Rectal smooth muscle tissue (tissue), 1 donor: Measurements from ENCODE around the gene TRMT10C.

ENCODE experiments used
- H3K27ac ChIP-seq: one replicate; pipeline ENCODE4 v1.7.0; 2013; ENCODE audit warnings: low read depth, low read length, inconsistent platforms
- H3K27me3 ChIP-seq: one replicate; pipeline ENCODE4 v1.7.0; 2013; ENCODE audit warnings: low read length; ENCODE audit not compliant: control insufficient read depth, insufficient read depth
- H3K36me3 ChIP-seq: one replicate; pipeline ENCODE4 v1.7.0; 2013; ENCODE audit warnings: low read length; ENCODE audit not compliant: control insufficient read depth, insufficient read depth
- H3K4me1 ChIP-seq: one replicate; pipeline ENCODE4 v1.7.0; 2013; ENCODE audit warnings: low read length; ENCODE audit not compliant: control insufficient read depth, insufficient read depth
- H3K4me3 ChIP-seq: one replicate; pipeline ENCODE4 v1.7.0; 2013; ENCODE audit warnings: low read length
- H3K9ac ChIP-seq: one replicate; pipeline ENCODE4 v1.7.0; 2013; ENCODE audit warnings: low read length

TRMT10C gene

GRCh38 chr3:101561630-101562328 is at the start of gene TRMT10C:
TSS of gene TRMT10C (plus strand) at chr3:101561868. CDS start at chr3:101564782, 2,914 bp downstream.
- Histone ChIP-seq H3K9ac (peak within 1 kb of the TSS; percentile 77), H3K4me1 (no peaks in the 10 kb centered on the region)

GRCh38 chr3:101512396-101512645 is 49.3 kb upstream of the TRMT10C start:
- Histone ChIP-seq H3K4me3 (peak overlapping the region; percentile 97), H3K36me3 (no peaks in the 10 kb centered on the region), H3K4me1 (no peaks in the 10 kb centered on the region)

More at GRCh38 chr3:101561630-101562328, at the start of gene TRMT10C:
- H3K4me3 ChIP-seq: peak within 1 kb of the TSS; percentile 89
- peak within 1 kb of the TSS; percentile 90 for H3K27ac ChIP-seq
- H3K36me3 ChIP-seq: peaks cover 6% of the 10 kb centered on the region
- no peaks in the 10 kb centered on the region for H3K27me3 ChIP-seq

DNA sequence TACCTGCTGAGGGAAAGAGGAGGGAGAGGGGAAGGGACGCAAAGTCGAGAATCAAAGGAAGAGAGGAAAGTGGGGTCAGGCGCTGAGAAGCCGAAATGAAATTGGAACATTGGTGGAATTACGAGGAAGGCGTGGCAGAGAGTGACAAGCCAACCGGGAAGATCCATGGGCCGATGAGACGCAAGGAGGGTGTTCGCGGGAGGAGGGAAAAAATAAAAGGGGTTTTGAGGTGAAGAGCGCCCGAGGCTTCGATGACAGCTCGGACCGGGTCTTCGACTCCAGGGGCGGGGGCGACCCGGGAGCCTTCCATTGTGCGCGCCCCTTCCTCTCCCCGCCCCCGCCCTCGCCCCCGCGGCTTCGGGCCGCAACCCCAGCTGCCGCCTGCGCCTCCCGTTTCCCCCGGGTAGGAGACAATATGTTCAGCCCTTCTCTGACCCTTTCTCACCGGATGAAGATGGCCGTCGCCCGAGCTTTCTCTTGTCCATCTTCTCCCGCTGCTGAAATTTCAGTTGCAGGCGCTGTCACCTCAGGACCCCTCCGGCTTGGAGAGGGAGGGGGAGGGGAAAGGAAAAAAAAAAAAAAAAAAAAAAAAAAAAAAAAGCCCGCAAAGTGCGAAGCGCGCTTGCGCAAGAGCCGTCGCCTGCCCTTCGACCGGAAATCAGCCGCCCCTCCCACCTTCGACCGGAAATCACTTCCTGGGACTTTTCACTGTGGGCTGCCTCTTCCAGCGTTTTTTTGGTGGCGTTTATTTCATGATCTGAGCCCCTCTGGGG is 48.8 kb upstream of the TRMT10C start, which contains the start of gene SENP7:
SENP7 (minus strand) TSS at position 567 of the 773 bp plus-strand sequence; CDS start at position 485, 82 bp downstream.
- H3K27me3 ChIP-seq: no peaks in the 10 kb centered on the region
- no peaks in the 10 kb centered on the region for H3K4me1 ChIP-seq
- H3K27ac ChIP-seq: peak within 1 kb of the TSS; percentile 95
- H3K9ac ChIP-seq: peak within 1 kb of the TSS; percentile 89
- peak within 1 kb of the TSS; percentile 97 for H3K4me3 ChIP-seq
- no peaks in the 10 kb centered on the region for H3K36me3 ChIP-seq

More at GRCh38 chr3:101512396-101512645, 49.3 kb upstream of the TRMT10C start:
- peak overlapping the region; percentile 89 for H3K9ac ChIP-seq
- H3K27me3 ChIP-seq: no peaks in the 10 kb centered on the region
- peak overlapping the region; percentile 95 for H3K27ac ChIP-seq

DNA sequence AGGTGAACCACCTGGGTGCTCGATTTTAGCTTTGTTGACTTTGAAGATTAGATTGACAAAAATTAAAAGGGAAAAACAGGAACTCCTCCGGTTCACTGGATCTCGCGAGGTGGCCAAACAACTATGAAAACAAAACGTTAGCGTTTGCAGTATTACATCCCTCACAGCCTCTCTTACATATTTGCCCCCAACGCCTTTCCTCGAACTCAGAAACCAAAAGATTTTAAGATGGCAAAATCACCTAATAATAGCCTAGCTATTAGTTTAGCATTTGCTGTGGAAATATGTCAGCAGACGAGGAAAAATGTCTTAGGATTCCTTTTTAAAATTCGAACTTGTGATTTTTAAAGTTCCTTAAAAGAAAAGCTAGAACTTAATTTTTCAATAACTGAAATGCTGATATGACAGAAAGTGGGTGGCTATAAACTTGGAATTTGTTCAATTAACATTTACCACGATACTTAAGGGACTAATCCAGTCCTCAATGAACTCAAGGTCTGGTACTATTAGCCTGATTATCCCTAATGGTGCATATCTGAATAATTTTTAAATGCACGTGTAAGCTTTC is 48.2 kb upstream of the TRMT10C start:
- Histone ChIP-seq H3K27ac (peak overlapping the region; percentile 95), H3K36me3 (no peaks in the 10 kb centered on the region), H3K4me3 (peak overlapping the region; percentile 97), H3K4me1 (no peaks in the 10 kb centered on the region), H3K9ac (peak overlapping the region; percentile 74), H3K27me3 (peaks cover 1% of the 10 kb centered on the region)

GRCh38 chr3:101518421-101518871 is 43.2 kb upstream of the TRMT10C start:
- Histone ChIP-seq H3K9ac (no peak overlapping the region), H3K36me3 (no peaks in the 10 kb centered on the region), H3K27me3 (peaks cover 3% of the 10 kb centered on the region), H3K4me3 (no peak overlapping the region), H3K27ac (no peak overlapping the region), H3K4me1 (no peaks in the 10 kb centered on the region)

DNA sequence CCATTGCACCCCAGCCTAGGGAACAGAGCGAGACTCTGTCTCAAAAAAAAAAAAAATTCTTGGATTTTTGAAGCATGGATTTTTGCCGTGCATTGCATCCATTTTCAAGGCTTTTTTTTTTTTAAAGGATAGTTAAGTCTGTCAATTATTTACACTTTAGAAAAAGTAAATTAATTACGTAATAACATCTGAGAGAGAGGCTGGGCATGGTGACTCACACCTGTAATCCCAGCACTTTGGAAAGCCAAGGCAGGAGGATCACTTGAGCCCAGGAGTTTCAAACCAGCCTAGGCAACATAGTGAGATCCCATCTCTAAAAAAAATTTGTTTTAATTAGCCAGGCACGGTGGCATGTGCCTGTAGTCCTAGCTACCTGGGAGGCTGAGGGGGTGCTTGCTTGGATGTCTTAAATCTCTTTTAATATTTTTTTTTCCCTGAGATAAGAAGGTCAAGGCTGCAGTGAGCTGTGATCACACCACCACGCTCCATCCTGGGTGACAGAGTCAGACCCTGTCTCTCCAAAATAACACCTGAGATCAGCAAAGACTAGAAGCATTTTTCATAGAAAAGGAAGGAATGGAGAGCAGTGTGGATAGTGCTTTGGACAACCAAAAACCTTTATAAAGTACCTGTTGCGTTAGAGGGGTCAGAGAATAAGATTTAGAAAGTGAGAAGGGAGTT is 41.8 kb upstream of the TRMT10C start:
- H3K4me3 ChIP-seq: no peak overlapping the region
- H3K27ac ChIP-seq: no peak overlapping the region
- no peak overlapping the region for H3K9ac ChIP-seq
- H3K27me3 ChIP-seq: peaks cover 3% of the 10 kb centered on the region
- H3K4me1 ChIP-seq: no peaks in the 10 kb centered on the region
- H3K36me3 ChIP-seq: no peaks in the 10 kb centered on the region

DNA sequence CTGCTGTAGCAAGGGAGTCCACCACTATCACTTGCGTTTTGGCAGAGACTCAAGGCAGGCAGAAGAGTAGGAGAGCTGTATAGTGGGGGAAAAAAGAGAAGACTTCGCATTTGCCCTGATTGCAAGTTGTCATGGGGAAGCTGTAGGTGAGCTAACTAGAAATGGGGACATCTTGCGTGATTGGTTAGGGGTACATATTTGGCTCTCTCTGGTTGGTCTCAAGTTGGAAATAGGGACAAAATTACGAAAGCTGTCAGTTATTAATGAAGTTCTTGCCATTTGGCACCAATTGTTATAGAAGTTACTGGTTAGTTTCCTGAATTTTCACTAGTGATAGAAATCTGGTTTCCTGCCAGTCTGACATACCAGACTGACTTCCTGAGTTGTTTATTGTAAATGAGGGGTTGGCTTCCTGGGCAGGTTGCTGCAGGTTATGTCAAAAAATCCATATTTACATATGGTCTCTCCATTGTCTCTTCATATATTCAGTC is 40.4 kb upstream of the TRMT10C start:
- Histone ChIP-seq H3K4me3 (no peak overlapping the region), H3K36me3 (no peaks in the 10 kb centered on the region), H3K9ac (no peak overlapping the region), H3K27me3 (peaks cover 3% of the 10 kb centered on the region), H3K4me1 (no peaks in the 10 kb centered on the region), H3K27ac (no peak overlapping the region)

GRCh38 chr3:101527441-101527840 is 34.2 kb upstream of the TRMT10C start:
- H3K27me3 ChIP-seq: no peaks in the 10 kb centered on the region
- no peaks in the 10 kb centered on the region for H3K4me1 ChIP-seq
- no peak overlapping the region for H3K9ac ChIP-seq

GRCh38 chr3:101527906-101528305 is 33.8 kb upstream of the TRMT10C start:
- Histone ChIP-seq H3K27me3 (no peaks in the 10 kb centered on the region), H3K9ac (no peak overlapping the region), H3K27ac (no peak overlapping the region), H3K4me1 (peaks cover 3% of the 10 kb centered on the region), H3K36me3 (no peaks in the 10 kb centered on the region), H3K4me3 (no peak overlapping the region)

More at GRCh38 chr3:101527441-101527840, 34.2 kb upstream of the TRMT10C start:
- H3K27ac ChIP-seq: no peak overlapping the region
- H3K4me3 ChIP-seq: no peak overlapping the region
- no peaks in the 10 kb centered on the region for H3K36me3 ChIP-seq

DNA sequence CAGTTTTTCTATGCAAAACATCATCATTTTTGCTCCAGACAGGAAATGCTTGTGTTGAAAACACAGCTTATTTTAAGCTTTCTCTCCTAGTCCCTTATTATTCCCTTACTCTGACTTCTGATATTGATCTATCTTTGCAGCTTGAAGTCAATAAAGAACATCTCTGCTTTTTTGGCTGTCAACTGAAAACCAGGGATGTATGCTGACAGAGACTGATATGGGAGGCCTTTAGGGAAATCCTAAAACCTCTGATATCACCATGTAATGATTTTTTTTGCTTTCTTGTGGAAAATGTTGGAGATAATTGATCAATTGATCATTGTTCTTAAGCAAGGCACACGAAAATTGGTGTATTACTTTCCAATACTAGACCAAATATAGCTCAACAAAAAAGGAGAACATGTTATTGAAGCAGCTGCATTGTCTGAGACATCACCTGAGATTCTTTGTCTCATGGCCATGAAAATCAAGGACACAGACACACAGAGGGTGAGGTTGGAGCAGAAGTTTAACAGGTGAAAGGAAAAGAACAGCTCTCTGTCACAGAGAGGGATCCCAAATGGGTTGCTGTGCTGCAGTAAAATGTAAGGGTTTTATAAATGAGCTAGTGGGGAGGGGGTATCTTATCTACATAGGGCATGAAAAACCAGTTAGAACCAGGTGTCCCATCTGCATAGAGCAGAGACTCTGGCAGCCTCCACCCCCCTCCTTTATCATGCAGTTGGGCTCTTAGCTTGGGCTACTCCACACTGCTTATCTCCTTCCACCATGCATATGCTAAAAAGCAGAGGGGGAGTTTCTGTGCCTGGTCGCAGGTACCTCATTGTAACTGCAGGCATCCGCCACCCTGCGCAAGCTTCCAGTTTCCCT is 31.6 kb upstream of the TRMT10C start:
- Histone ChIP-seq H3K9ac (no peak overlapping the region), H3K27ac (no peak overlapping the region), H3K27me3 (no peaks in the 10 kb centered on the region), H3K4me3 (no peak overlapping the region), H3K4me1 (peaks cover 7% of the 10 kb centered on the region), H3K36me3 (no peaks in the 10 kb centered on the region)

DNA sequence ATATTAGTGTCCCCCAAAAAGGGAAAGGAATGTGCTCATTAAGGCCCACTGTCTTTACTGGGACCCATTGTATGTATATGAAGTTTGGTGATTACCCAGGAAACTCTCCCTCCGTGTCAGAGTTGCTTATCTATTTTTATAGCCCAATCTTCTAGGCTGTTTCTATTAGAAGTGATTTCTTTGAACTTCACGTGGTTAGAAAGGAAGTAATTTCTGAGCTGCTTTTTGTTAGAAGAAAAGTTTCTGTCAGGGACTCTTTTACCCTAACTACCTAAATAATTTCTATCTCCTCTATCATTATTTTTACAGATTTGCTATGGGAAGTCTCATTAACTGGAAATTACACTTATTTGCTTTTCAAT is 31.0 kb upstream of the TRMT10C start:
- H3K27me3 ChIP-seq: no peaks in the 10 kb centered on the region
- no peak overlapping the region for H3K27ac ChIP-seq
- peaks cover 7% of the 10 kb centered on the region for H3K4me1 ChIP-seq

More for the DNA sequence above, 31.0 kb upstream of the TRMT10C start:
- H3K9ac ChIP-seq: no peak overlapping the region
- H3K4me3 ChIP-seq: no peak overlapping the region
- no peaks in the 10 kb centered on the region for H3K36me3 ChIP-seq
